GM18511 (cell line): ENCODE data around the gene CEP70.
"Not testable (repeated sequence)": the region's sequence is repeated elsewhere in the genome, so short reads cannot be mapped to it uniquely, and the experiment has no call there.

Experiments used
- ATAC-seq: cut with Tn5 transposase; IDR thresholded peaks from one replicate; pipeline ENCODE4 v1.9.1; 2021; ENCODE audit warnings: mild to moderate bottlenecking, moderate library complexity; ENCODE audit not compliant: unreplicated experiment

CEP70 gene

GRCh38 chr3:138594150-138594934, at the start of gene CEP70:
TSS of gene CEP70 (minus strand) at chr3:138594260. CDS start at chr3:138572927, 21,333 bp downstream.
- ATAC-seq: peak; percentile 89

- no peak for ATAC-seq
These were observed 48.8 kb upstream of the CEP70 start for GRCh38 chr3:138642927-138643253.

GRCh38 chr3:138642226-138642926, 48.3 kb upstream of the CEP70 start:
- no peak for ATAC-seq

- no peak for ATAC-seq
These were observed 46.5 kb upstream of the CEP70 start for GRCh38 chr3:138640537-138640936.

GRCh38 chr3:138638641-138639040, 44.6 kb upstream of the CEP70 start:
- ATAC-seq: no peak

GRCh38 chr3:138629526-138629925, 35.5 kb upstream of the CEP70 start:
- ATAC-seq: no peak

- ATAC-seq: no peak
These were observed 31.8 kb upstream of the CEP70 start for GRCh38 chr3:138625707-138626365.

- ATAC-seq: no peak
These were observed 30.5 kb upstream of the CEP70 start for GRCh38 chr3:138624518-138624917.

GRCh38 chr3:138620431-138620830, 26.4 kb upstream of the CEP70 start:
- no peak for ATAC-seq

GRCh38 chr3:138615462-138615861, 21.4 kb upstream of the CEP70 start:
- no peak for ATAC-seq

- no peak for ATAC-seq
These were observed 15.8 kb upstream of the CEP70 start for GRCh38 chr3:138609898-138610266.

GRCh38 chr3:138608322-138609135, 14.5 kb upstream of the CEP70 start, which contains the start of gene FAIM:
TSS of gene FAIM (plus strand) at chr3:138608771. CDS start at chr3:138619727, 10,956 bp downstream.
- ATAC-seq: peak; percentile 81

- not testable (repeated sequence) for ATAC-seq
These were observed 10.1 kb upstream of the CEP70 start for GRCh38 chr3:138604106-138604595.

GRCh38 chr3:138601661-138602060, 7.6 kb upstream of the CEP70 start:
- not testable (repeated sequence) for ATAC-seq

- ATAC-seq: no peak
These were observed 6.2 kb upstream of the CEP70 start for GRCh38 chr3:138600100-138600745.

- no peak for ATAC-seq
These were observed 4.5 kb upstream of the CEP70 start for GRCh38 chr3:138598534-138598933.

- not testable (repeated sequence) for ATAC-seq
These were observed 3.3 kb upstream of the CEP70 start for GRCh38 chr3:138597186-138597976.

- peak; percentile 4 for ATAC-seq
These were observed 1.0 kb upstream of the CEP70 start for GRCh38 chr3:138594935-138595610.
